SH-SY5Y (cell line): ENCODE data around the gene MAP2K7.

Source experiments
- GATA2 ChIP-seq: IDR thresholded peaks from 2 replicates; pipeline ENCODE4 v1.6.1; 2011; ENCODE audit warnings: mild to moderate bottlenecking, low read depth, low read length
- GATA3 ChIP-seq: IDR thresholded peaks from 2 replicates; pipeline ENCODE4 v1.6.1; 2011; ENCODE audit warnings: low read depth, mild to moderate bottlenecking, low read length, moderate library complexity

GRCh38 chr19:7856109-7856591, 47.5 kb upstream of the MAP2K7 start:
- no peak for TF ChIP-seq GATA3
- no peak for TF ChIP-seq GATA2
